GM12865 (cell line): ENCODE measurements around the gene DGKI.

ENCODE experiments used
- DNase-seq: peaks from one replicate; pipeline ENCODE4 v3.0.0; 2010; ENCODE audit warnings: low read depth
- H3K4me3 ChIP-seq: 2 replicates; pipeline ENCODE4 v1.5.1; 2011; ENCODE audit warnings: mild to moderate bottlenecking, low read depth, low read length, control low read depth
- TF ChIP-seq, protein P1 (sequence below): IDR thresholded peaks from 2 replicates; pipeline ENCODE4 v1.5.1; 2011; ENCODE audit warnings: low read length, control low read depth, low read depth, inconsistent platforms; ENCODE audit not compliant: insufficient read depth; ENCODE audit errors: missing control alignments

The DGKI gene

GRCh38 chr7:137363683-137364082 is 483.1 kb downstream of the DGKI start:
- DNase-seq, result no peak
- TF ChIP-seq, protein P1, sequence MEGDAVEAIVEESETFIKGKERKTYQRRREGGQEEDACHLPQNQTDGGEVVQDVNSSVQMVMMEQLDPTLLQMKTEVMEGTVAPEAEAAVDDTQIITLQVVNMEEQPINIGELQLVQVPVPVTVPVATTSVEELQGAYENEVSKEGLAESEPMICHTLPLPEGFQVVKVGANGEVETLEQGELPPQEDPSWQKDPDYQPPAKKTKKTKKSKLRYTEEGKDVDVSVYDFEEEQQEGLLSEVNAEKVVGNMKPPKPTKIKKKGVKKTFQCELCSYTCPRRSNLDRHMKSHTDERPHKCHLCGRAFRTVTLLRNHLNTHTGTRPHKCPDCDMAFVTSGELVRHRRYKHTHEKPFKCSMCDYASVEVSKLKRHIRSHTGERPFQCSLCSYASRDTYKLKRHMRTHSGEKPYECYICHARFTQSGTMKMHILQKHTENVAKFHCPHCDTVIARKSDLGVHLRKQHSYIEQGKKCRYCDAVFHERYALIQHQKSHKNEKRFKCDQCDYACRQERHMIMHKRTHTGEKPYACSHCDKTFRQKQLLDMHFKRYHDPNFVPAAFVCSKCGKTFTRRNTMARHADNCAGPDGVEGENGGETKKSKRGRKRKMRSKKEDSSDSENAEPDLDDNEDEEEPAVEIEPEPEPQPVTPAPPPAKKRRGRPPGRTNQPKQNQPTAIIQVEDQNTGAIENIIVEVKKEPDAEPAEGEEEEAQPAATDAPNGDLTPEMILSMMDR, result no peak
- H3K4me3 ChIP-seq, result no peak overlapping the region

DNA sequence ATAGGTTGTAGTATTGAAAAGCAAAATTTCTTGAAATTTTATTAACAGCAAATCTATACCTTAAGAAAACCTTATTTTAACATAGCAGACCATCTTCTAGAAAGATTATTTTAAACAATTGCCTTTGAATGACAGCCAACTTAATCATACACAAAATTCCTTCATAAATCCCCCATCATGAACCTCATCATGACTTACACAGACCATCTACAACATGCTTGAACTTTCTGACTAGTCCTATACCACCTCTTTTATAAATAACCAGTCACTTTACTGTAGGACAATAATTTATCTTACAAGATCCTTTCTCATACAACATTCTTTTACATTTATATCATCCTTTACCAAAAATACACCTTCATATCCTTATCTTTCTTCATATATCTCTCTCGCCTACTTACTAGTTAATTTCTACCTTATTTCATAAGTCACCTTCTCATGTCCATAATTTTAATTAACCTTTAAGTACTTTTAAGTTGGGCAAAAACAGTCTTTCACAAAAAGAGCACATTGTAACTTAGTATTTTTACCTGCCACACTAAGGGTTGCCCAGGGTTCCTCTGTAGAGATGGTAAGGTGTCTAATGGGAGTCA is 486.6 kb downstream of the DGKI start:
- TF ChIP-seq, protein P1, result no peak
- DNase-seq, result no peak
- no peak overlapping the region for H3K4me3 ChIP-seq

DNA sequence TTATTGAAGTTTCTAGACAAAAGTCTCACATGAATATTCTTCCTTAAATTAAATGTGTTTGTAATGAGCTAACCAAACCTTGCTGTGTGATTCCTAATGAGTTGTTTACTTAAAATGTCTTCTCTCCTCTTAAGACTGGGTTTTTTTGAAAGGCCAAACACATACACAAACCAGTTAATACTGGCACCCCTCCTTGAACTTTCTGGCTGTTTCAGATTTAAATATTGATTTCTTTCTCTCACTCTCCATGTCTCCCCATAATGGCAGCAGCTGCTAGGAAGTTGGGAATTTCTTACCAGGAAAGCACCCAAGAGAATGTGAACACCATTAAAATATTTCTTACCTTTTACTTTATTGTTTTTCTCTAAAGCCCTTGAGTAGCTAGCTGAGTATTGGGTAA is 491.8 kb downstream of the DGKI start:
- no peak overlapping the region for H3K4me3 ChIP-seq
- DNase-seq, result no peak
- TF ChIP-seq, protein P1, result no peak

DNA sequence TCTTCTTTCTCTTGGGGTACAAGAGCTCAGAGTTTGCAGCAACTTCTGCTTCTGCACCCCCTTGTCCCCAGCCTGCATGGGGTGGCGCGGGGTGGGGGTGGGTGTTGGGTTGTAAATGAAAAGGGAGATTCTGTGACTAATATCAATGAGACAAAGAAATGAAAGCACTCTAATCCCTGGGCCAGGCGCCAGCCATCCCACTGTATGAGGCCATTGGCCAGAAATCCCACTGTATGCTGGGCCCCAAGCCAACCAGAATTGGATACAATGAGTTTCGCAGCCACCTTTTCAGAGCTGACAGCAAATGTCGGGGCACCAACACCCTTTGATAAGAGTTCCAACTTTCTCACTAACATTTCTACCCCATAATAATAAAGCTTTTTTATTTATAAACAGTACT is 492.4 kb downstream of the DGKI start:
- no peak for DNase-seq
- TF ChIP-seq, protein P1, result no peak
- no peak overlapping the region for H3K4me3 ChIP-seq

DNA sequence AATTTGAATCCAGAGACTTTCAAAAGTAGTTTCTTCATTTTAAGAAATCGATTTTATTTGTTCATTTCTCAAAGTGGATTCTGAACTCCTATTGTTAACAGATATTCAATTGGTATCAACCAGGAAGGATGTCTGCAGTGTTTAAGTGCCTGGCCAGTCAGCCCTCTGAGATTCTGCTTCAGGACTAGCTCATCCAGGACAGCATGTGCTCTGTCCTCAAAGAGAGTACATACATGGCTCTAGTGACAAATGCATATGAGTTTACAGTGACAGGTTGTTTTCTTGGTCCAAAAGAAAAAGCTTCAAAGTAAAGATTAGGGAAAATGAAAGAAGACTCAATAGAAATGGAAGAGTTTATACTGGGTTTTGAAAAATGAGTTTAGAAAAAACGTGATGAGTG is 494.8 kb downstream of the DGKI start:
- DNase-seq, result no peak
- TF ChIP-seq, protein P1, result no peak
- H3K4me3 ChIP-seq, result no peak overlapping the region

DNA sequence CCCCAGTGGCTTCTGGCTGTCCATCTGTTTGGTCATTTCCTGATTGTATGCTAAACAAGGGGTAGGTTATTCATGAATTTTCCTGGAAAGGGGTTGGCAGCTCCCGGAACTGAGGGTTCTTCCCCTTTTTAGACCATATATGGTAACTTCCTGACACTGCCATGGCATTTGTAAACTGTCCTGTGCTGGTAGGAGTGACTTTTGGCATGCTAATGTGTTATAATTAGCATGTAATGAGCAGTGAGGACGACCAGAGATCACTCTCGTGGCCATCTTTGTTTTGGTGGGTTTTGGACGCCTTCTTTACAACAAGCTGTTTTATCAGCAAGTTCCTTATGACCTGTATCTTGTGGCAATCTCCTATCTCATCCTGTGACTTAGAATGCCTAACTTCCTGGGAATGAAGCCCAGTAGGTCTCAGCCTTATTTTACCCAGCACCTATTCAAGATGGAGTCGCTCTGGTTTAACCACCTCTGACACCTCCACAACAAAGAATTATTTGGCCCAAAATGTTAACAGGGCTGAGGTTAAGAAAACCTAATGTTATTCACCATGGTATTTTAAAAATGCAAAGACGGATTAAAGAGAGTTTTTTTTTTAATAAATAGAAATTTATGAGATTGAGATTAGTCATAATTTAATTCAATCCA is 500.9 kb downstream of the DGKI start:
- no peak overlapping the region for H3K4me3 ChIP-seq
- TF ChIP-seq, protein P1, result no peak
- no peak for DNase-seq
